Natural killer cell (primary cell): ENCODE data around the gene EGR1. TPM values are rescaled to one million over a fixed set of nuclear protein-coding genes. Genes with fewer than 3 reads are reported as not detected.
"Not testable (repeated sequence)": the region's sequence is repeated elsewhere in the genome, so short reads cannot be mapped to it uniquely, and the experiment has no call there.

Source experiments
- ATAC-seq, 3 donors: fragments of 150-1000 bp in 2 of 3; fragments of 200-7000 bp in 1 of 3; cut with Tn5 transposase; 1 replicate in 1 of 3; 2 replicates in 2 of 3; pipeline ENCODE4 v1.10.0; 2021; ENCODE audit warnings: mild to moderate bottlenecking in 2 of 3, moderate library complexity in 2 of 3
- DNase-seq, 2 donors: peaks; one replicate each; pipeline versions ENCODE4 v3.0.0 to v3.0.0-alpha.2; 2013 to 2021; ENCODE audit warnings: mixed read lengths in 1 of 2
- H3K27ac ChIP-seq: one replicate; pipeline ENCODE4 v1.5.1; 2013; ENCODE audit warnings: mild to moderate bottlenecking, low read length
- H3K27me3 ChIP-seq: one replicate; pipeline ENCODE4 v1.6.1; 2013; ENCODE audit warnings: low read length; ENCODE audit not compliant: control insufficient read depth, insufficient read depth
- H3K36me3 ChIP-seq: one replicate; pipeline ENCODE4 v1.6.1; 2013; ENCODE audit warnings: low read length; ENCODE audit not compliant: control insufficient read depth, insufficient read depth
- H3K4me1 ChIP-seq: one replicate; pipeline ENCODE4 v1.6.1; 2013; ENCODE audit warnings: low read length; ENCODE audit not compliant: control insufficient read depth, insufficient read depth
- H3K4me3 ChIP-seq: one replicate; pipeline ENCODE4 v1.5.1; 2013; ENCODE audit warnings: low read length
- H3K9me3 ChIP-seq: one replicate; pipeline ENCODE4 v1.6.1; 2013; ENCODE audit warnings: low read length; ENCODE audit not compliant: control insufficient read depth, insufficient read depth
- H3K27ac Mint-ChIP-seq, 2 donors: one replicate each; pipeline ENCODE4 v1.8.0; 2022; ENCODE audit warnings: mild to moderate bottlenecking in 2 of 2, mixed read lengths in 2 of 2, moderate library complexity in 1 of 2
- H3K27me3 Mint-ChIP-seq, 2 donors: one replicate each; pipeline ENCODE4 v1.8.0; 2022; ENCODE audit warnings: low read depth in 2 of 2, mixed read lengths in 2 of 2
- H3K36me3 Mint-ChIP-seq: one replicate; pipeline ENCODE4 v1.8.0; 2022; ENCODE audit warnings: mixed read lengths
- H3K4me1 Mint-ChIP-seq, 2 donors: one replicate each; pipeline ENCODE4 v1.8.0; 2022; ENCODE audit warnings: mixed read lengths in 2 of 2
- H3K4me3 Mint-ChIP-seq: one replicate; pipeline ENCODE4 v1.8.0; 2022; ENCODE audit warnings: mild to moderate bottlenecking, moderate library complexity, mixed read lengths
- H3K9me3 Mint-ChIP-seq, 2 donors: one replicate each; pipeline ENCODE4 v1.8.0; 2022; ENCODE audit warnings: mixed read lengths in 2 of 2
- WGBS: methylation state at CpG from one replicate; pipeline ENCODE4 v1.1.7; 2013; ENCODE audit warnings: missing lambda C conversion rate; ENCODE audit not compliant: insufficient coverage; 5-methylcytosine and 5-hydroxymethylcytosine counted together
- intact Hi-C: fragments of 100-400 bp; cut with micrococcal nuclease; formaldehyde crosslinking; loops from one replicate; pipeline ENCODE4 v1.14.2; 2022
- total RNA-seq, 4 donors: library from RNA; stranded (reverse); fragments of 120-200 nt in 1 of 4; gene quantifications; one replicate each; pipeline versions ENCODE4 v1.2.3 to v1.2.4, GENCODE V29; 2013 to 2022
- TF ChIP-seq, protein P1 (sequence below): fragments of 200-600 bp; IDR thresholded peaks from one replicate; pipeline ENCODE4 v1.8.0; 2022; ENCODE audit warnings: antibody characterized with exemption

EGR1 gene
- total RNA-seq, 3 donors from 2014 or later (not counting 1 experiment from before 2014, with no cell fraction given): 52.1 to 137 (median 84.8) TPM

DNA sequence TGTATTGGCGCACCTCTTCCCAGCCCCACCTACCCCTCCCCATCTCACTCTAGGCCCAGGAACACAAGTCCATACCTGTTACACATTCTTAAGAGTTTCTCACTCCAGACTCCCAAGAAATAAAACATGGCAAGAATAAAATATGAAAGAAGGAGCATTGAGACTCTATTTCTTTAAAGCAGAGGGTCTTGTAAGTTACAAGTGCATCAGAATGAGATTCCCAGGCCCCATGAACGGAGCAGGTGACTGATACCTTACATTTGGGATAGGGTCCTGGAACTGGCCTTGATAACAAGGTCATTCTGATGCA is 5.7 kb downstream of the EGR1 start:
- intact Hi-C loops: loop anchor here (1.0 kb wide), 1 partner anchor 10 kb away; no protein-coding TSS in a partner anchor
- no peaks in the 10 kb centered on the region for H3K36me3 Mint-ChIP-seq
- 83% methylated on average over 2 of the region's 2 CpGs for WGBS
- no peaks in the 10 kb centered on the region for H3K9me3 ChIP-seq
- no peak overlapping the region for H3K4me3 Mint-ChIP-seq
- peaks cover 5 to 6% of the 10 kb centered on the region in 2 donors for H3K27me3 Mint-ChIP-seq
- H3K4me3 ChIP-seq: no peak overlapping the region
- H3K36me3 ChIP-seq: no peaks in the 10 kb centered on the region
- DNase-seq (no peak), ATAC-seq (no peak)
- no peak overlapping the region for H3K27ac ChIP-seq
- H3K4me1 Mint-ChIP-seq: peaks cover 8 to 22% of the 10 kb centered on the region in 2 donors
- peaks cover 13% of the 10 kb centered on the region for H3K4me1 ChIP-seq
- H3K9me3 Mint-ChIP-seq: no peaks in the 10 kb centered on the region
- TF ChIP-seq, protein P1, sequence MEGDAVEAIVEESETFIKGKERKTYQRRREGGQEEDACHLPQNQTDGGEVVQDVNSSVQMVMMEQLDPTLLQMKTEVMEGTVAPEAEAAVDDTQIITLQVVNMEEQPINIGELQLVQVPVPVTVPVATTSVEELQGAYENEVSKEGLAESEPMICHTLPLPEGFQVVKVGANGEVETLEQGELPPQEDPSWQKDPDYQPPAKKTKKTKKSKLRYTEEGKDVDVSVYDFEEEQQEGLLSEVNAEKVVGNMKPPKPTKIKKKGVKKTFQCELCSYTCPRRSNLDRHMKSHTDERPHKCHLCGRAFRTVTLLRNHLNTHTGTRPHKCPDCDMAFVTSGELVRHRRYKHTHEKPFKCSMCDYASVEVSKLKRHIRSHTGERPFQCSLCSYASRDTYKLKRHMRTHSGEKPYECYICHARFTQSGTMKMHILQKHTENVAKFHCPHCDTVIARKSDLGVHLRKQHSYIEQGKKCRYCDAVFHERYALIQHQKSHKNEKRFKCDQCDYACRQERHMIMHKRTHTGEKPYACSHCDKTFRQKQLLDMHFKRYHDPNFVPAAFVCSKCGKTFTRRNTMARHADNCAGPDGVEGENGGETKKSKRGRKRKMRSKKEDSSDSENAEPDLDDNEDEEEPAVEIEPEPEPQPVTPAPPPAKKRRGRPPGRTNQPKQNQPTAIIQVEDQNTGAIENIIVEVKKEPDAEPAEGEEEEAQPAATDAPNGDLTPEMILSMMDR: no peak
- no peak overlapping the region for H3K27ac Mint-ChIP-seq
- H3K27me3 ChIP-seq: no peaks in the 10 kb centered on the region

DNA sequence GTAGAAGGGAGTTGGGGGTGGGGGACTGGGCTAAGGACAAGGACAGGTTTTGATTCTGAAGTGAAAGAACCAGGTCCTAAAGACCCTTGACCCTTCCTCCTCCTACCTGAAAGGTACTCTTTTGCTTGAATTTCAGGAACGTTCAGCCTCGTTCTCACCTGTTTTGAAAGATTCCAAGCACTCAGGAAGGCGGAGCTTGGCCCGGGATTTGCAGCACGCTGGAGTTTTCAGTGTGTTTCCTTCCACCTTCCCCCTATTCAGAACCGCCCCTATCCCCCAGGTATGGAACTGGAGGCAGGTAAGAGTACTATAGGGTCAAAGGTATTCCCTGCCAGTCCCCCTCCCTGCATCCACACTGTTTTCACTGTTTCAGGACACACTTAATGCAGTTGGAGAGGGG is 7.1 kb downstream of the EGR1 start:
- no peaks in the 10 kb centered on the region for H3K9me3 ChIP-seq
- TF ChIP-seq, protein P1: no peak
- H3K4me3 Mint-ChIP-seq: no peak overlapping the region
- no peaks in the 10 kb centered on the region for H3K4me1 ChIP-seq
- no peaks in the 10 kb centered on the region for H3K36me3 ChIP-seq
- H3K4me3 ChIP-seq: no peak overlapping the region
- no peaks in the 10 kb centered on the region for H3K9me3 Mint-ChIP-seq
- intact Hi-C loops: no loop called here
- peaks cover 5 to 6% of the 10 kb centered on the region in 2 donors for H3K27me3 Mint-ChIP-seq
- DNase-seq (no peak), ATAC-seq (peak in 1 of 3 donors; percentile 8)
- peaks cover 8 to 12% of the 10 kb centered on the region in 2 donors for H3K4me1 Mint-ChIP-seq
- peak overlapping the region in 1 of 2 donors; percentile 56 for H3K27ac Mint-ChIP-seq
- no peaks in the 10 kb centered on the region for H3K27me3 ChIP-seq
- no peak overlapping the region for H3K27ac ChIP-seq
- H3K36me3 Mint-ChIP-seq: no peaks in the 10 kb centered on the region
- WGBS: 55% methylated on average over 5 of the region's 6 CpGs

DNA sequence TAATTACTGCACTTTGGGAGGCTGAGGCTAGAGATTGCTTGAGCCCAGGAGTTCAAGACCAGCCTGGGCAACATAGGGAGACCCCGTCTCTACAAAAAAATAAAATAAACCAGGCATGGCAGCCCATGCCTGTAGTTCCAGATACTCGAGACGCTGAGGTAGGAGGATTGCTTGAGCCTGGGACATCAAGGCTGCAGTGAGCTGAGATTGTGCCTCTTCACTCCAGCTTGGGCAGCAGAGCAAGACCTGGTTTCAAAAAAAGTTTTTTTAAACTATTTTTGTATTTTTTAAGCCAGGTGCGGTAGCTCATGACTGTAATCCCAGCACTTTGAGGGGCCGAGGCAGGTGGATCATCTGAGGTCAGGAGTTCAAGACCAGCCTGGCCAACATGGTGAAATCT is 7.9 kb downstream of the EGR1 start:
- H3K9me3 Mint-ChIP-seq, ATAC-seq, H3K4me1 ChIP-seq, H3K4me1 Mint-ChIP-seq, H3K27me3 ChIP-seq, intact Hi-C loops, DNase-seq, H3K27ac ChIP-seq, H3K4me3 ChIP-seq, H3K36me3 ChIP-seq, H3K36me3 Mint-ChIP-seq, H3K9me3 ChIP-seq, H3K27me3 Mint-ChIP-seq: not testable (repeated sequence)
- WGBS: 95% methylated on average over 5 of the region's 5 CpGs
- peak overlapping the region in 1 of 2 donors; percentile 56 for H3K27ac Mint-ChIP-seq
- peak overlapping the region; percentile 47 for H3K4me3 Mint-ChIP-seq

DNA sequence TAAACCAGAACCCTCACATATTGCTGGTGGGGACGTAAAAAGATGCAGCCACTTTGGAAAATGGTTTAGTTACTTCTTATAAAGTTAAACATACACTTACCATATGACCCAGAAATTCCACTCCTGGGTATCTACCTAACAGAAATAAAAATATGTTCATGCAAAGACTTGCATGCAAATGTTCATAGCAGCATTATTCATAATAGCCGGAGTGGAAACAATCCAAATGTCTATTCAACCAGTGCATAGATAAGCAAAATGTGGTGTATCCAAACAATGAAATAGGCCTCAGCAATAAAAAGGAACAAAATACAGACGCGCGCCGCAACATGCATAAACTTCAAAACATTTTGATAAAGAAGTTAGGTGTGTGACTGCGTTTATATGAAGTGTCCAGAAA is 11.6 kb downstream of the EGR1 start:
- Histone ChIP-seq H3K36me3 (no peaks in the 10 kb centered on the region), H3K27me3 (no peaks in the 10 kb centered on the region), H3K4me3 (no peak overlapping the region), H3K4me1 (no peaks in the 10 kb centered on the region), H3K9me3 (no peaks in the 10 kb centered on the region), H3K27ac (no peak overlapping the region)
- H3K36me3 Mint-ChIP-seq: no peaks in the 10 kb centered on the region
- H3K27me3 Mint-ChIP-seq: peaks cover 5 to 6% of the 10 kb centered on the region in 2 donors
- ATAC-seq (no peak), DNase-seq (no peak)
- WGBS: 93% methylated on average over 6 of the region's 7 CpGs
- H3K4me1 Mint-ChIP-seq: no peaks in the 10 kb centered on the region
- no peak overlapping the region for H3K27ac Mint-ChIP-seq
- no peaks in the 10 kb centered on the region for H3K9me3 Mint-ChIP-seq
- TF ChIP-seq, protein P1: no peak
- intact Hi-C loops: no loop called here
- H3K4me3 Mint-ChIP-seq: no peak overlapping the region
